GM11168 (cell line): Measurements from ENCODE around the gene COL8A1.

ENCODE experiments used
- in situ Hi-C: fragments of 300-500 bp; cut with MboI; formaldehyde crosslinking; loops from one replicate; pipeline ENCODE4 v1.12.0; 2022; ENCODE audit warnings: low sequenced_read_pairs; ENCODE audit not compliant: unreplicated experiment

COL8A1 gene

DNA sequence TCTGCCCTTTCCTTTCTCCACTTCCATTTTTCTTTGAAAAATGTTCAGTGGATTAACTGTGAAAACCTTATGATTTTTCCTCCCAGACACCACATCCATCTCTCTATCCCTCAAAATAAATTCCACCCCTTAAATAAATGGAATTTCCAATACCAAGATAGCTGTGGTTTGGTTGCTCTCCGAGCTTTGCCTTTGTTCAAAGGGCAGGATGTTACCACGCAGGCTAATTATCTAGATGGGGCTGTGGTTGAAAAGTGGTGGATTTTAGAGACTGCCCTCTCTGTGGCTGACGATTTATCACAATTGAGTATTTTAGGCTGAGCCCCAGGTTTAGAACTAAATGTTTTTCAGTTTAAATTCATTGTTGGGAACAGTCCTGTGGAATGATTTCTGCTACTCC is 142.4 kb downstream of the COL8A1 start:
- in situ Hi-C loops, result no loop called here

DNA sequence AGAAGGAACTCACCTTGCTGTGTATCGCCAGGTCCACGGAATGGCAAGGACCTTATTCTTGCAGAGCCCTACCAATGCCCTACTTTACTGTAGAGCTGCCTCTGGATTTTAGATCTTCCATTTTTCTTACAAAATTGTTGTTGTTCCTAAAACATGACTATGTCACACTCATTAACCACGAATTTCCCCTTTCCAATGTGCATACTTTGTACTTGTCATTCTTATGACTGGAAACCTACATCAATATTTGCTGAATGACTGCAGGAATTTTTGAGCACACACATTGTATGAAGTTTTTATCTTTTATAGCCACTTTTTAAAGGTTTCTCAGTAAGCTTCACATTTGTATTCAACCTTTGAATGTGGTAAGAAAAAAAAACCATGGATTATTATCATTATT is 143.4 kb downstream of the COL8A1 start:
- in situ Hi-C loops, result no loop called here

GRCh38 chr3:99783011-99783573 is 144.7 kb downstream of the COL8A1 start:
- in situ Hi-C loops, result no loop called here

DNA sequence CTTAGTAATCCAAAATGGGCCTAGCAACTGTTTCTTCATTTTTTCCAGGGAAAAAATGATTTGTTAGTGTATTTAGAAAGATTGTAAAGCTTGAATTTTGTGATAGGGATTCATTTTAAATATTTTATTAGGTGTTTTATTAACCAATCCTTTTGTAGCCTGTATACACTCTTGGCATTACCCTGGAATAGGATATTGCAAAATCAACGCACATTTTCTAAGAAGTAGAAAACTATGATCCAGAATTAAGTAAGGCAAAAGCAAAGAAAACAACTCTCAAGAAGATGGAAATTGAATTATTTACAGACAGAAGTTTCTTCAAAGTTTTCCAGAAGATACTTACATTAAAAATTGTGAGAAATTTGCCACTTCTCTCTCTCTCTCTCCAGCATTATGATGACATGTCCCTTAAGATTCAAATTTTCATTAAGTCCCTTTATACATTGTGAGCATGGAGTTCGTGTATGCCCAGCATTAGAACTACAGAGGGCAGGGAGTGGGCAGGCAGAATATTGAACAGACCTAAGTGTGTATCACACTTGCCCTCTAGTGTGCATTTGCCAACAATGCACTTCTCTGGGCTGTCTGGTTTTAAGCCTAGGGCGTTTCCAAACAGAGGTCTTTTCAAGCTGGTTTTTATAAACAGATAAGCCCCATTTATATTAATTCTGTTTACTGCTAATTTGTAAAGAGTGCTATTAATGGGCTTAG is 150.8 kb downstream of the COL8A1 start:
- in situ Hi-C loops, result no loop called here

DNA sequence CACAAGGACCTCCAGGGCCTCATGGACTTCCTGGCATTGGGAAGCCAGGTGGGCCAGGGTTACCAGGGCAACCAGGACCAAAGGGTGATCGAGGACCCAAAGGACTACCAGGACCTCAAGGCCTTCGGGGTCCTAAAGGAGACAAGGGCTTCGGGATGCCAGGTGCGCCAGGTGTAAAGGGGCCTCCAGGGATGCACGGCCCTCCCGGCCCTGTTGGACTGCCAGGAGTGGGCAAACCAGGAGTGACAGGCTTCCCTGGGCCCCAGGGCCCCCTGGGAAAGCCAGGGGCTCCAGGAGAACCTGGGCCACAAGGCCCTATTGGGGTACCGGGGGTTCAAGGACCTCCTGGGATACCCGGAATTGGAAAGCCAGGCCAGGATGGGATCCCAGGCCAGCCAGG is 156.1 kb downstream of the COL8A1 start:
- in situ Hi-C loops, result no loop called here

GRCh38 chr3:99795573-99795972 is 157.2 kb downstream of the COL8A1 start:
- in situ Hi-C loops, result no loop called here

- in situ Hi-C loops, result no loop called here
Observed at GRCh38 chr3:99799422-99799821, 161.0 kb downstream of the COL8A1 start.

- in situ Hi-C loops, result no loop called here
Observed at GRCh38 chr3:99803297-99803696, 164.9 kb downstream of the COL8A1 start.

GRCh38 chr3:99805160-99805559 is 166.8 kb downstream of the COL8A1 start:
- in situ Hi-C loops, result no loop called here

DNA sequence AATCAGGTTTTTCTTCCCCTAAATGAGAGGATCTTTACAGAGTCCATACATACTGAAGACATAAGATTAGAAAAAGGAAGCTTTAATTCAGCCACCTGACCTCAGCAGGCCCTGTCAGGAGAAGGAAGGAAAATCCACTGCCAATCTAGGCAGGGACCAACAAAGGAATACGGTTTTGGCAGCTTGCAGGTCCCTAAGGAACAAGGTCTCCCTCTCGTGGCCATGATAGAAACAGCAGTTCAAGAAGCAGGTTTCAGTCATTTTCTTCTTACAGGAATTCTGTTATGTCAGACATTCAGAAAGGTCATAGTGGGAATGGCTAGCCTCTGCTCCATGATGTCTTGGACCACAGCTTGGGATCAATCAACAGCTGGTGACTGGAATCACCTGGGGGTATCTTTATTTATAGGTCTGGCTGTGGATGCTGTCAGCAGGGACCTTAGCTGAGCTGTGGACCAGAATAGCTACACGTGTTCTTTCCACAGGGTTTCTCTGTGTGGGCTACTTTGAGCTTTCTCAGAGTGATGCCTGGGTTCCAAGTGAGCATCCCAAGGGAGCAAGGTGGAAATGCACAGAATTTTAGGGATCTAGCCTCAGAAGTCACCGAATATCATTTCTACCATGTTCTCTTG is 169.9 kb downstream of the COL8A1 start:
- in situ Hi-C loops, result no loop called here

DNA sequence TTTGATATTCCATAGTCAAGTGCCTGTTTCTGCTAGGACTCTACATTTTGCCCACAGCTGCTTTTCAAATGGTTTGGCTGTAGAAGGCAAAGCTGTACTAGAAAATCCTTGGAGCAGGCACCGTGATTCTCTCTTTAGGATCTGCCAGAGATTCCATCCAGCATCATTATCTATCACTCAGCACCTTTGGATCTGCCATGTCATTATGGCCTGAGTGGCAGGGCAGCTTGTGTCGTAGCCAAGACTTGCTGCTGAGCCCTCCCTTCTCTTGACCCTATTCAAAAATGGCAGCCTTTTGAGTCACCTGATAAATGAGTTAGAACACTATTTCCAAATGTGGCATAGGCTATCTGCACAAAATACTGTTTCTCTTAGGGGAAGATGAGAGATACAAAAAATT is 171.2 kb downstream of the COL8A1 start:
- in situ Hi-C loops, result no loop called here

GRCh38 chr3:99810403-99810802 is 172.0 kb downstream of the COL8A1 start:
- in situ Hi-C loops, result no loop called here

DNA sequence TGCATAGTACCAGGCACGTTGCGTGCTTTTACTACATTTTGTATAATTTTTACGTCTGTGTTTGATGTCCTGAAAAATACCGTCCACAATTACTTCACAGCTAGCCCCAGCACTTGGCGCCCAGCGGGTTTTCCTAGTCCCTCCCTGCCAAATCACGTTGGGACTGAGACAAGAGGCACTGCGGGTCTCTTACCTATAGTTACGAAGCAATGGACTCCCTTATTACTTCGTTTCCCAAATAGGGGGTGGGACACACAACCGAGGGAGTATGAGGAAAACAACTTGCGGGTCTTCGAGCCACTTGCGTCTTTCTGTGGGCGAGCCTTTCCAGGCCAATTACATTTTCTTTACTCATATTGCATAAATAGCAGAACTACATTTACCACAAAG is 178.6 kb downstream of the COL8A1 start:
- in situ Hi-C loops, result no loop called here

DNA sequence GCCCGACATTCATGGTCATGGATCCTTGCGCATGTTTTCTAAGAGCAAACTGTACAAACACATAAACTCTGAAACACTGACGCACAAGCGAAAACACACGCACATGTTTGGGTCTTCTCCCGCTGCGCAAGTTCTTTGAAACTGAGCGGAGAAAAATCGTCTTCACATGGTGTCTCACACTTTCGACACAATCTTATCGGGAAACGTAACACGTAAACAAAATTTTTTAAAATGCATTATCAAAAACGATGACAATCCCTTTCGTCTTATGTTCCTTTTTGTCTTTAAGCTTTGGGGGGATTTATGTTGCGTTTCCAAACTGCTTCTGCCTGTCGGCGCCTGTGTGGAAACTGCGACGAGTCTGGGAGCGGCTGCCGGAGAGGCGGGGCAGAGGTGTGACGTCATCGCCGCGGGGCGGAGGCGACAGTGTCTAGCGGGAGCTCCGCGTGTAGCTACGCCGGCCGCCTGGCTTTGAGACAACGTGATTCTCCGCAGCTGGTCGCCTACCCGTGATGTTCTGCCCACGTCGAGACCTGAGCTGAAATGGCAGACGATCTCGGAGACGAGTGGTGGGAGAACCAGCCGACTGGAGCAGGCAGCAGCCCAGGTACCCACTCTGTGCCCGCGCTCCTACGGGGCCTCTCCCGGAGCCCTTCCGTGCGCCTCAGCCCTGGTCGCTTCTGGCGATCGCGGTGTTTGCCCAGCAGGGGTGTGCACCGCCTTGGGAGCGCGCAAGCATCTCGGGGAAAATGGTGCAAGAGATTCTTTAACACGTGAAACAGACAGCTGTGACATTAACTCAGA is 179.2 kb downstream of the COL8A1 start, which contains the start of gene CMSS1:
Gene CMSS1, plus strand, starts transcription at position 426 of the 804 bp plus-strand sequence.
- in situ Hi-C loops, result no loop called here

DNA sequence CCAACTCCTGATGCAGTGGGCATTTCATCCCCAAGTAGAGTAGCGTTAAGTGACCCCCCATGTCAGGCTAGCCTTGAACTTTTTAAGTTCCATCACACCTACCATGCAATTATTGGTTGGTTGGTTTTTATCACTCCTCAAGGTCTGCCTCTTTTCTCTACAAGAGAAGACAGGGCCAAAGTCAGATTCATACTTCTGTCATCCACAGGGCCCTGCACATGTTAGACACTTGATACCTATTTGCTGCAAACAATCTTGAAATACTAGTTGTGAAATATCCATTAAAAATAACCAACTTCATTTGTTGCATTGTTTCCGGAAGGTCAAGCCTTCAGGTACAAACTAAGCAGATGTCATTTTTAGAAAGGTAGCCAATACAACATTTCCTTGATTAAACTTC is 180.4 kb downstream of the COL8A1 start:
- in situ Hi-C loops, result no loop called here

GRCh38 chr3:99823723-99824711 is 185.6 kb downstream of the COL8A1 start:
- in situ Hi-C loops, result no loop called here

DNA sequence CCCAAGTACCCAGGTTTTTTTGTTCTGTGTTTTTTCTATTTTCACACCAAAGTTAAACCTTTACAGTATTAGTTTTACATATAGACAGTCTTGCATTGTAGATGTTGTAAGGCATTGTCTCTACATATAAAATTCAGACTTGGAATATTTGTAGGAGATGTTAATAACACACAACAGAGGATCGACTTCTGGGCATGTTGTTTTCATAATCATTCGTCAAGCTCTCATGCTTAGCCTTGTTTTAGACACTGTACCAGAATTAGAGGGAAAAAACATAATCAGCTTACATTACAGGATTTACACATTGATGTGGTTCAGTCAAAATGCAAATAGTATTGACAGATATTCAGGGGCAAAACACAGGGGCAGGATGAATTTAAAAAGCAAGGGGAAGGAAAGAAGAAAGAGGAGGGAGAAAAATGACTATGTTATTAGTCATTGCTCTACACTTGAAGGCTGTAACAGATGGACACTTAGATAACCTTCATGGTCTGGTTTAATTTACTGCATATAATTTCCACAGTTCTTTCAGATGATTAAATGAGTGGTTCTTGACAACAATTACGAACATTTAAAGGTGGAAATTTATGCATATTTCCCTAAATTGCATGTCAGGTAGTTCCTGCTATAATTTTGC is 186.7 kb downstream of the COL8A1 start:
- in situ Hi-C loops, result no loop called here

- in situ Hi-C loops, result loop anchor here (10.0 kb wide), 2 partner anchors 245 to 425 kb away; no protein-coding TSS in a partner anchor
Observed at GRCh38 chr3:99829844-99830243, 191.4 kb downstream of the COL8A1 start.

- in situ Hi-C loops, result loop anchor here (10.0 kb wide), 2 partner anchors 241 to 421 kb away; no protein-coding TSS in a partner anchor
Observed at GRCh38 chr3:99833617-99834205, 195.3 kb downstream of the COL8A1 start.
